ENCODE results near the gene TIMP3.

DNA sequence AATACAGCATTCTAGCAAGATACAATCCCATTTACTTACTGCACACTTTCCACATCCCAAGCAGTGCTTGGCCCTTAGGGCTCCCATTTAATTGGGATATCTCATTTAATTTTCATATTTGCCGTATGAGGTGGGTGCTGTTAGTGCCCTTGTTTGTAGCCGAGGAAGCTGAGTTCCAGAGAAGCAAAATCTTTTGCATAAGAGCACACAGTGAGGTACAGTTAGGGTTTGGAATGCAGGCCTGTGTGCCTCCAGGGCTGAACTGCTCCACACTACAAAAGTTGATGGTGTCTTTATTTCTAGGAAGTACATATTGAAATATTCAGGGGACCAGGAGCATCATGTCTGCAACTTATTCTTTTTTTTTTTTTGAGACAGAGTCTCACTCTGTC lies 15.5 kb upstream of the TIMP3 start:
- TF ChIP-seq, protein P1, sequence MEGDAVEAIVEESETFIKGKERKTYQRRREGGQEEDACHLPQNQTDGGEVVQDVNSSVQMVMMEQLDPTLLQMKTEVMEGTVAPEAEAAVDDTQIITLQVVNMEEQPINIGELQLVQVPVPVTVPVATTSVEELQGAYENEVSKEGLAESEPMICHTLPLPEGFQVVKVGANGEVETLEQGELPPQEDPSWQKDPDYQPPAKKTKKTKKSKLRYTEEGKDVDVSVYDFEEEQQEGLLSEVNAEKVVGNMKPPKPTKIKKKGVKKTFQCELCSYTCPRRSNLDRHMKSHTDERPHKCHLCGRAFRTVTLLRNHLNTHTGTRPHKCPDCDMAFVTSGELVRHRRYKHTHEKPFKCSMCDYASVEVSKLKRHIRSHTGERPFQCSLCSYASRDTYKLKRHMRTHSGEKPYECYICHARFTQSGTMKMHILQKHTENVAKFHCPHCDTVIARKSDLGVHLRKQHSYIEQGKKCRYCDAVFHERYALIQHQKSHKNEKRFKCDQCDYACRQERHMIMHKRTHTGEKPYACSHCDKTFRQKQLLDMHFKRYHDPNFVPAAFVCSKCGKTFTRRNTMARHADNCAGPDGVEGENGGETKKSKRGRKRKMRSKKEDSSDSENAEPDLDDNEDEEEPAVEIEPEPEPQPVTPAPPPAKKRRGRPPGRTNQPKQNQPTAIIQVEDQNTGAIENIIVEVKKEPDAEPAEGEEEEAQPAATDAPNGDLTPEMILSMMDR (IDR thresholded peaks at IDR 0.05): no peak
- no peak for TF ChIP-seq POLR2A (IDR thresholded peaks at IDR 0.05)

All from breast epithelium (tissue), 3 donors.